Kidney (tissue), 14 donors: Measurements from ENCODE around the gene DNAJB2. TPM values are rescaled to one million over a fixed set of nuclear protein-coding genes. Genes with fewer than 3 reads are reported as not detected.
"Not testable (repeated sequence)": the region's sequence is repeated elsewhere in the genome, so short reads cannot be mapped to it uniquely, and the experiment has no call there.

ENCODE experiments used
- DNase-seq, 5 donors: peaks; one replicate each; pipeline ENCODE4 v3.0.0-alpha.2; 2013 to 2020
- FAIRE-seq: peaks from 2 replicates; lab custom pipeline; 2012; peaks lifted over from hg19 to GRCh38; lab: Jason Lieb, UNC
- H3K27ac ChIP-seq, 2 donors: one replicate each; pipeline ENCODE4 v1.7.0; 2013; ENCODE audit warnings: low read depth in 2 of 2, low read length in 2 of 2, inconsistent platforms in 1 of 2
- H3K27me3 ChIP-seq: one replicate; pipeline ENCODE4 v1.7.1; 2013; ENCODE audit warnings: low read length, inconsistent platforms; ENCODE audit not compliant: control insufficient read depth, insufficient read depth
- H3K36me3 ChIP-seq, 3 donors: one replicate each; pipeline versions ENCODE4 v1.7.0 to v1.7.1; 2013; ENCODE audit warnings: low read length in 3 of 3, control low read depth in 1 of 3, inconsistent platforms in 1 of 3; ENCODE audit not compliant: insufficient read depth in 3 of 3, control insufficient read depth in 2 of 3
- H3K4me1 ChIP-seq, 3 donors: one replicate each; pipeline versions ENCODE4 v1.7.0 to v1.7.1; 2013; ENCODE audit warnings: low read length in 3 of 3, inconsistent platforms in 1 of 3, low read depth in 1 of 3; ENCODE audit not compliant: control insufficient read depth in 2 of 3, insufficient read depth in 2 of 3
- H3K4me3 ChIP-seq, 3 donors: one replicate each; pipeline versions ENCODE4 v1.7.0 to v1.8.1; 2013; ENCODE audit warnings: low read length in 3 of 3, control low read depth in 1 of 3, inconsistent platforms in 1 of 3
- H3K9ac ChIP-seq, 3 donors: one replicate each; pipeline versions ENCODE4 v1.7.0 to v1.7.1; 2013; ENCODE audit warnings: low read length in 3 of 3, control low read depth in 1 of 3, inconsistent platforms in 1 of 3
- H3K9me3 ChIP-seq, 3 donors: one replicate each; pipeline versions ENCODE4 v1.7.0 to v1.7.1; 2013; ENCODE audit warnings: low read length in 3 of 3, control low read depth in 1 of 3, inconsistent platforms in 1 of 3; ENCODE audit not compliant: control insufficient read depth in 2 of 3, insufficient read depth in 1 of 3
- intact Hi-C: fragments of 100-400 bp; cut with DNase I; formaldehyde crosslinking; loops from one replicate; pipeline ENCODE4 v1.11.1; 2022
- polyA plus RNA-seq: library from polyadenylated mRNA; stranded (reverse); fragments of 350-450 nt; fragmentation: Illumina TruSeq; extraction: RNeasy Lipid Tissue Mini Kit (QIAGEN cat#74804); gene quantifications from one replicate; pipeline ENCODE4 v1.2.3, GENCODE V29; 2014; ENCODE audit warnings: low read depth, low replicate concordance; ENCODE audit not compliant: insufficient read depth
- total RNA-seq: library from RNA; stranded (reverse); fragmentation: NEBNext Ultra II Directional; extraction: Animal tissue kit (Norgen Biotek cat#: 25700); gene quantifications from one replicate; pipeline ENCODE4 v1.2.1, GENCODE V29; 2021
- TF ChIP-seq, protein P1 (sequence below): IDR thresholded peaks from 3 replicates; pipeline ENCODE4 v1.5.1; 2012; ENCODE audit warnings: mild to moderate bottlenecking, moderate library complexity, borderline replicate concordance; ENCODE audit not compliant: insufficient read depth; ENCODE audit errors: extremely low read depth
- donor health status: control.
- donor health status: control.
- donor health status: control.
- donor health status: control.
- donor health status: control.
- donor health status: DM: yes; HTN: yes; CAD: no.
- donor health status: Normal renal cell carcinoma (clear cell type).

The DNAJB2 gene
- total and polyA plus RNA-seq, 2 donors from 2014 or later = 94.3 to 128 TPM

DNA sequence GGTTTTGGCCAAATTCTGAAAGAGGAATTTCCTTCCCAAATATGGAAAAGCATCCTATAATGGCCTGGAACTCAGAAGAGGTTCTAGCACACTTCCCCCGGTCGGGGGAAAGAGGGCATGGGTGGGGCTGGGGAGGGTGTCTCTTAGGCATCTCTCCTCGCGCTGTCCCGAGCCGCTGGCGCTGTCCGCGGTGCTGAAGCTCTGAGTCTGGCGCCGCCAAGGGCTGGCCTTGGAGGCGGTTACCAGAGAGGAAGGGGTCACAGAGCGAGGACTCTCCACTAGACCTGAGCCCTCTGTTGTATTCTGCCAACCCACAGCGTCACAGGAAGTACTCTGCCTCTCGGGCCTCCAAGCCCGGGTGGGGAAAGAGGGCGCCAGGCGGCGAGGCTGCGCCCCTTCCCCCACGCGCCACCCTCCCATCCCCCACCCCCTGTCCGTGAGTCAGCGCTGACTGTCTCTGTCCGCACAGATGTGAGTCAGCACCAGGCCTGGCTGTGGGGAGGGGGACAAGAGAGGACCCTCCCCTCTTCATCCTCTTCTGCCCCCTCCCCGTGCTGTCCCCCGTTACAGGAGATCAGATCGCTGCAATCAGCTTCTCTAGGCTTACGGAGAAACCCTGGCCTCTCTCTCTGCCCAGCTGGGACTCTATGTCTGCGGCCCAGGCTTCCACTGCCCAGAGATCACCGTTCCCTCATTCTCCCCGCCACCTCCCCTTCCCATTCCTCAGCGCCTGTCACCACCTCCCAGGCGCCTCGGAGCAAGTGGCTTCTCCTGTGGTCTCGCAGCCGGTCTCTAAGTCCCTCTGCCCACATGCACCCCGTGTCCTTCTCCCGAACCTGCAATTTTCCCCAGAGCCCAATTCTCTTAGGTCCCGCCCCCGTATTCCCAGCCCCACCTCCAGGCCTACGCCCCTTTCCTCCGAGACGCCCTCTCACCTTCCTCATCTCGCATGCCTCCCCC, 29.3 kb downstream of the DNAJB2 start:
- intact Hi-C loops = no loop called here
- FAIRE-seq (no peak), DNase-seq (peak in 4 of 5 donors; percentile 79 to 90 (median 85))
- Histone ChIP-seq H3K4me1 (no peaks in the 10 kb centered on the region), H3K9me3 (no peaks in the 10 kb centered on the region), H3K36me3 (no peaks in the 10 kb centered on the region), H3K4me3 (no peak overlapping the region), H3K9ac (no peak overlapping the region), H3K27ac (no peak overlapping the region), H3K27me3 (peaks cover 14% of the 10 kb centered on the region)
- TF ChIP-seq, protein P1, sequence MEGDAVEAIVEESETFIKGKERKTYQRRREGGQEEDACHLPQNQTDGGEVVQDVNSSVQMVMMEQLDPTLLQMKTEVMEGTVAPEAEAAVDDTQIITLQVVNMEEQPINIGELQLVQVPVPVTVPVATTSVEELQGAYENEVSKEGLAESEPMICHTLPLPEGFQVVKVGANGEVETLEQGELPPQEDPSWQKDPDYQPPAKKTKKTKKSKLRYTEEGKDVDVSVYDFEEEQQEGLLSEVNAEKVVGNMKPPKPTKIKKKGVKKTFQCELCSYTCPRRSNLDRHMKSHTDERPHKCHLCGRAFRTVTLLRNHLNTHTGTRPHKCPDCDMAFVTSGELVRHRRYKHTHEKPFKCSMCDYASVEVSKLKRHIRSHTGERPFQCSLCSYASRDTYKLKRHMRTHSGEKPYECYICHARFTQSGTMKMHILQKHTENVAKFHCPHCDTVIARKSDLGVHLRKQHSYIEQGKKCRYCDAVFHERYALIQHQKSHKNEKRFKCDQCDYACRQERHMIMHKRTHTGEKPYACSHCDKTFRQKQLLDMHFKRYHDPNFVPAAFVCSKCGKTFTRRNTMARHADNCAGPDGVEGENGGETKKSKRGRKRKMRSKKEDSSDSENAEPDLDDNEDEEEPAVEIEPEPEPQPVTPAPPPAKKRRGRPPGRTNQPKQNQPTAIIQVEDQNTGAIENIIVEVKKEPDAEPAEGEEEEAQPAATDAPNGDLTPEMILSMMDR = no peak

DNA sequence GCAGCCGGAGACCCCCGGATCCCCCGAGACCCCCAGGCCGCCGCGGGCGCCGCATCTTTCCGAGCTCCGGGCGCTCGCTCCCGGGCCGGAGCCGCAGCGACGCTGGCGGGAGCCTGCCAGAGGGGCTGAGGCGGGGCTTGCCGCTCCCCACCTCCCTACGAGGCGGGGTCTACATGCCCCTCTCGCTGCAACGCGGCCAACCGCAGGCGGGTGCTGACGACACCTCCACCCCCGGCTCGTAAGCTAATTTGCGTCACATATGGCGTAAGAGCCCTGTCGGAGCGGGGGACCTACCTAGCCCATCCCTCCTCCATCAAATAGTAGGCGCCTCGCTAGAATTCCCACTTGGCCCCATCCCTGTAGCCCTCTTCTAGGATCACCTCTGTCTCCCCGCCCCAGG, 30.1 kb downstream of the DNAJB2 start, which contains the start of gene PTPRN:
Gene PTPRN, minus strand, starts transcription at position 124 of the 400 bp plus-strand sequence. Its CDS starts 69 bp downstream, at position 55.
- H3K27me3 ChIP-seq = peaks cover 14% of the 10 kb centered on the region
- no peak within 1 kb of the TSS for H3K27ac ChIP-seq
- DNase-seq = no peak
- no peak within 1 kb of the TSS for H3K9ac ChIP-seq
- TF ChIP-seq, protein P1 = no peak
- H3K9me3 ChIP-seq = no peaks in the 10 kb centered on the region
- no peaks in the 10 kb centered on the region for H3K36me3 ChIP-seq
- H3K4me3 ChIP-seq = no peak within 1 kb of the TSS
- intact Hi-C loops = no loop called here
- H3K4me1 ChIP-seq = no peaks in the 10 kb centered on the region
- FAIRE-seq = no peak

DNA sequence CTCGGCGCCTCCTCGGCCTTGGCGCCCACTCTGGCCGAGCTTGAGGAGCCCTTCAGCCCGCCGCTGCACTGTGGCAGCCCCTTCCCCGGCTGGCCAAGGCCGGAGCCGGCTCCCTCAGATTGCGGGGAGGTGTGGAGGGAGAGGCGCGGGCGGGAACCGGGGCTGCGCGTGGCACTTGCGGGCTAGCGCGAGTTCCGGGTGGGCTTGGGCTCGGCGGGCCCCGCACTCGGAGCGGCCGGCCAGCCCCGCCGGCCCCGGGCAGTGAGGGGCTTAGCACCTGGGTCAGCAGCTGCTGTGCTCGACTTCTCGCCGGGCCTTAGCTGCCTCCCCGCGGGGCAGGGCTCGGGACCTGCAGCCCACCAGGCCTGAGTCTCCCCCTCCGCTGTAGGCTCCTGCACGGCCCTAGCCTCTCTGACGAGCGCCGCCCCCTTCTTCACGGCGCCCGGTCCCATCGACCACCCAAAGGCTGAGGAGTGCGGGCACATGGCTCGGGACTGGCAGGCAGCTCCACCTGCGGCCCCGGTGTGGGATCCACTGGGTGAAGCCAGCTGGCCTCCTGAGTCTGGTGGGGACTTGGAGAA, 33.6 kb downstream of the DNAJB2 start:
- H3K4me3 ChIP-seq, intact Hi-C loops, H3K27ac ChIP-seq, H3K9ac ChIP-seq, H3K4me1 ChIP-seq, H3K9me3 ChIP-seq, FAIRE-seq, H3K36me3 ChIP-seq, DNase-seq: not testable (repeated sequence)
- H3K27me3 ChIP-seq = peaks cover 14% of the 10 kb centered on the region
